IMR-90 (cell line): ENCODE results near the gene MSH5. TPM values are rescaled to one million over a fixed set of nuclear protein-coding genes. Genes with fewer than 3 reads are reported as not detected.

ENCODE experiments used
- ATAC-seq: fragments of 200-7000 bp; cut with Tn5 transposase; 2 replicates; pipeline ENCODE4 v1.9.1; 2020; ENCODE audit warnings: low read depth, mild to moderate bottlenecking, moderate library complexity
- BruUV-seq: library from RNA; stranded (reverse); fragments of 400-500 nt; replicated peaks from 2 replicates; lab custom pipeline; 2021; lab: Mats Ljungman, UMichigan
- CTCF ChIA-PET: fragments of 300-600 bp; formaldehyde crosslinking; extraction: SDS; loops from one replicate; lab custom pipeline; 2021; ENCODE audit warnings: antibody characterized with exemption; lab: Yijun Ruan, JAX
- POLR2A ChIA-PET: fragments of 300-600 bp; sonication (Branson Sonifier 250); formaldehyde crosslinking; loops from one replicate; lab custom pipeline; 2022; ENCODE audit warnings: antibody characterized with exemption; ENCODE audit not compliant: unreplicated experiment; lab: Charles Lee
- DNase-seq: peaks from one replicate; pipeline ENCODE4 v3.0.0; 2013
- H2AFZ ChIP-seq: replicated peaks from 2 replicates; pipeline ENCODE3; 2013; ENCODE audit warnings: low read length, mild to moderate bottlenecking; ENCODE audit not compliant: poor library complexity
- H2AK5ac ChIP-seq: 2 replicates; pipeline ENCODE4 v1.6.1; 2013; ENCODE audit warnings: low read depth, low read length, inconsistent platforms
- H2AK9ac ChIP-seq: replicated peaks from 2 replicates; pipeline ENCODE3; 2013; ENCODE audit warnings: mild to moderate bottlenecking, low read depth, low read length, moderate library complexity; ENCODE audit not compliant: poor library complexity
- H2BK120ac ChIP-seq: 2 replicates; pipeline ENCODE4 v1.6.1; 2013; ENCODE audit warnings: low read depth, low read length, inconsistent platforms
- H2BK15ac ChIP-seq: 3 replicates; pipeline ENCODE4 v1.6.1; 2013; ENCODE audit warnings: low read depth, low read length, inconsistent platforms
- H2BK20ac ChIP-seq: 2 replicates; pipeline ENCODE4 v1.6.1; 2013; ENCODE audit warnings: low read depth, mild to moderate bottlenecking, inconsistent platforms, low read length, moderate library complexity
- H2BK5ac ChIP-seq: 2 replicates; pipeline ENCODE4 v1.6.1; 2013; ENCODE audit warnings: mild to moderate bottlenecking, low read depth, low read length, inconsistent platforms; ENCODE audit not compliant: poor library complexity, severe bottlenecking
- H3K14ac ChIP-seq: replicated peaks from 2 replicates; pipeline ENCODE4 v1.6.1; 2013; ENCODE audit warnings: low read depth, low read length, inconsistent platforms
- H3K18ac ChIP-seq: 2 replicates; pipeline ENCODE4 v1.6.1; 2013; ENCODE audit warnings: low read depth, low read length, control low read depth
- H3K23ac ChIP-seq: 2 replicates; pipeline ENCODE4 v1.6.1; 2013; ENCODE audit warnings: low read depth, low read length, inconsistent platforms
- H3K27ac ChIP-seq: 2 replicates; pipeline ENCODE4 v1.5.1; 2013; ENCODE audit warnings: mild to moderate bottlenecking, control low read depth, low read length; ENCODE audit not compliant: insufficient read depth
- H3K27me3 ChIP-seq: 2 replicates; pipeline ENCODE4 v1.6.1; 2013; ENCODE audit warnings: low read length; ENCODE audit not compliant: control insufficient read depth, insufficient read depth
- H3K36me3 ChIP-seq: 2 replicates; pipeline ENCODE4 v1.6.1; 2013; ENCODE audit warnings: low read length, mixed read lengths; ENCODE audit not compliant: control insufficient read depth, insufficient read depth
- H3K4ac ChIP-seq: 2 replicates; pipeline ENCODE4 v1.6.1; 2013; ENCODE audit warnings: low read depth, low read length, inconsistent platforms
- H3K4me1 ChIP-seq: 2 replicates; pipeline ENCODE4 v1.6.1; 2013; ENCODE audit warnings: low read length, mixed read lengths; ENCODE audit not compliant: control insufficient read depth, insufficient read depth
- H3K4me2 ChIP-seq: 2 replicates; pipeline ENCODE4 v1.6.1; 2013; ENCODE audit warnings: low read depth, mild to moderate bottlenecking, control low read depth, low read length, moderate library complexity
- H3K4me3 ChIP-seq: 2 replicates; pipeline ENCODE4 v1.5.1; 2013; ENCODE audit warnings: low read depth, mild to moderate bottlenecking, control low read depth, low read length, moderate library complexity; ENCODE audit not compliant: insufficient read depth
- H3K56ac ChIP-seq: 2 replicates; pipeline ENCODE4 v1.6.1; 2013; ENCODE audit warnings: low read length, inconsistent platforms; ENCODE audit not compliant: insufficient read depth; ENCODE audit errors: extremely low read depth
- H3K79me1 ChIP-seq, 2 experiments: 2 replicates each; pipeline ENCODE4 v1.6.1; 2013; ENCODE audit warnings: low read length in 2 of 2, inconsistent platforms in 1 of 2, low read depth in 1 of 2
- H3K9ac ChIP-seq: 2 replicates; pipeline ENCODE4 v1.6.1; 2013; ENCODE audit warnings: low read depth, low read length, control low read depth
- H3K9me1 ChIP-seq: 2 replicates; pipeline ENCODE4 v1.6.1; 2013; ENCODE audit warnings: low read length, inconsistent platforms; ENCODE audit not compliant: insufficient read depth
- H3K9me3 ChIP-seq: 2 replicates; pipeline ENCODE4 v1.6.1; 2013; ENCODE audit warnings: low read length; ENCODE audit not compliant: control insufficient read depth, insufficient read depth
- H4K20me1 ChIP-seq: 2 replicates; pipeline ENCODE4 v1.6.1; 2013; ENCODE audit warnings: low read length, inconsistent platforms; ENCODE audit not compliant: insufficient read depth
- H4K5ac ChIP-seq: 2 replicates; pipeline ENCODE4 v1.6.1; 2013; ENCODE audit warnings: mild to moderate bottlenecking, low read depth, low read length, control low read depth
- H4K8ac ChIP-seq, 2 experiments: 2 replicates each; pipeline ENCODE4 v1.6.1; 2013; ENCODE audit warnings: low read depth in 2 of 2, low read length in 2 of 2, control low read depth in 1 of 2, inconsistent platforms in 1 of 2
- H4K91ac ChIP-seq: 2 replicates; pipeline ENCODE4 v1.6.1; 2013; ENCODE audit warnings: low read depth, low read length, inconsistent platforms; ENCODE audit not compliant: insufficient read depth
- CEBPB ChIP-seq: IDR thresholded peaks from 2 replicates; pipeline ENCODE4 v1.6.1; 2012; ENCODE audit warnings: low read depth, low read length, improper control_type of control experiment
- ELK1 ChIP-seq: fragments of 150-350 bp; IDR thresholded peaks from 2 replicates; pipeline ENCODE4 v1.6.1; 2016; ENCODE audit warnings: low read depth, mild to moderate bottlenecking, low read length, moderate library complexity, borderline replicate concordance
- MAFK ChIP-seq: IDR thresholded peaks from 2 replicates; pipeline ENCODE4 v1.6.1; 2012; ENCODE audit warnings: low read depth, low read length, improper control_type of control experiment
- WGBS, 2 experiments: methylation state at CpG; one replicate each; pipeline versions ENCODE4 v1.1.5 to v1.1.7; 2013; ENCODE audit warnings: missing lambda C conversion rate in 2 of 2; ENCODE audit not compliant: insufficient read length in 1 of 2; ENCODE audit errors: extremely low coverage in 2 of 2; 5-methylcytosine and 5-hydroxymethylcytosine counted together
- dilution Hi-C: fragments of 300-500 bp; cut with HindIII; formaldehyde crosslinking; loops from one replicate; pipeline ENCODE4 v1.14.3; 2018; ENCODE audit warnings: low sequenced_read_pairs; ENCODE audit not compliant: unreplicated experiment
- in situ Hi-C: fragments of 300-500 bp; cut with MboI; formaldehyde crosslinking; loops from 3 replicates; pipeline ENCODE4 v1.14.3; 2019; ENCODE audit warnings: low sequenced_read_pairs, inconsistent platforms, mixed read lengths
- intact Hi-C: fragments of 100-400 bp; cut with micrococcal nuclease; formaldehyde crosslinking; loops from 2 replicates; pipeline ENCODE4 v1.10.0; 2022
- polyA plus RNA-seq, 3 experiments: library from polyadenylated mRNA; depleted of rRNA; stranded (reverse); fragments of >200 nt; gene quantifications; 2 replicates each; pipeline ENCODE4 v1.2.3, GENCODE V29; 2012; ENCODE audit warnings: low replicate concordance in 1 of 3
- total RNA-seq: library from RNA; depleted of rRNA; stranded (reverse); fragments of >200 nt; gene quantifications from 2 replicates; pipeline ENCODE4 v1.2.3, GENCODE V29; 2012

The MSH5 gene
- total and polyA plus RNA-seq, 2 of the 4 experiments (the other 2 are of a cell fraction): 5.6 to 15.7 TPM

GRCh38 chr6:31740397-31741223 is 805 bp downstream of the MSH5 start (continued):
- no peak for TF ChIP-seq ELK1

- H2BK15ac ChIP-seq: no peak overlapping the region
- H2AK9ac ChIP-seq: peak overlapping the region; percentile 47
- DNase-seq: no peak
- no peak overlapping the region for H4K8ac ChIP-seq
- no peak for ATAC-seq
- peaks cover 10% of the 10 kb centered on the region for H3K4me1 ChIP-seq
- no peak overlapping the region for H4K91ac ChIP-seq
- dilution Hi-C loops (no loop called here), in situ Hi-C loops (no loop called here), intact Hi-C loops (no loop called here)
- H3K9me3 ChIP-seq: no peaks in the 10 kb centered on the region
- CTCF ChIA-PET: no interaction called here
- H3K9me1 ChIP-seq: peaks cover 9% of the 10 kb centered on the region
- no peaks in the 10 kb centered on the region for H4K20me1 ChIP-seq
- no peak overlapping the region for H3K14ac ChIP-seq
- H3K27ac ChIP-seq: no peak overlapping the region
- H2AFZ ChIP-seq: no peak overlapping the region
- H3K23ac ChIP-seq: no peak overlapping the region
- H2AK5ac ChIP-seq: no peak overlapping the region
- no peak overlapping the region for H2BK120ac ChIP-seq
- no peak overlapping the region for H3K9ac ChIP-seq
- TF ChIP-seq CEBPB (no peak), MAFK (no peak)
- BruUV-seq: no TSS peak
- H3K4me2 ChIP-seq: no peak overlapping the region
- H3K4me3 ChIP-seq: no peak overlapping the region
- H3K36me3 ChIP-seq: peaks cover 3% of the 10 kb centered on the region
- H3K56ac ChIP-seq: no peak overlapping the region
- H2BK20ac ChIP-seq: no peak overlapping the region
- no CpG with 5 or more reads among the region's 2 CpGs for whole genome bisulfite sequencing, 2 experiments
- H3K27me3 ChIP-seq: no peaks in the 10 kb centered on the region
- peaks cover 10 to 40% of the 10 kb centered on the region in 2 experiments; a peak in 3 of 4 replicates for H3K79me1 ChIP-seq
- H4K5ac ChIP-seq: no peak overlapping the region
- H2BK5ac ChIP-seq: no peak overlapping the region
- POLR2A ChIA-PET: no interaction called here
- H3K4ac ChIP-seq: no peak overlapping the region
- no peak overlapping the region for H3K18ac ChIP-seq
These were observed 2.0 kb downstream of the MSH5 start for GRCh38 chr6:31741815-31742214.
